Right lobe of liver (tissue), 4 donors: Measurements from ENCODE around the gene GSTO2.

ENCODE experiments used
- POLR2A ChIP-seq: fragments of 450-650 bp; IDR thresholded peaks from one replicate; pipeline ENCODE4 v1.6.1; 2017; ENCODE audit warnings: antibody characterized with exemption, mild to moderate bottlenecking
- TF ChIP-seq, protein P1 (sequence below), 4 donors: fragments of 200-600 bp in 3 of 4; fragments of 450-650 bp in 1 of 4; IDR thresholded peaks; one replicate each; pipeline versions ENCODE4 v1.5.1 to v1.8.0; 2016 to 2022; ENCODE audit warnings: antibody characterized with exemption in 4 of 4, mild to moderate bottlenecking in 2 of 4
- donor health status: DM: no; HTN: no; CAD: no.
- donor health status: DM: no; HTN: no; CAD: no.
- donor health status: DM: no; HTN: yes; CAD: no.

GRCh38 chr10:104296687-104297436 lies 27.9 kb downstream of the GSTO2 start:
- no peak for TF ChIP-seq POLR2A
- TF ChIP-seq, protein P1, sequence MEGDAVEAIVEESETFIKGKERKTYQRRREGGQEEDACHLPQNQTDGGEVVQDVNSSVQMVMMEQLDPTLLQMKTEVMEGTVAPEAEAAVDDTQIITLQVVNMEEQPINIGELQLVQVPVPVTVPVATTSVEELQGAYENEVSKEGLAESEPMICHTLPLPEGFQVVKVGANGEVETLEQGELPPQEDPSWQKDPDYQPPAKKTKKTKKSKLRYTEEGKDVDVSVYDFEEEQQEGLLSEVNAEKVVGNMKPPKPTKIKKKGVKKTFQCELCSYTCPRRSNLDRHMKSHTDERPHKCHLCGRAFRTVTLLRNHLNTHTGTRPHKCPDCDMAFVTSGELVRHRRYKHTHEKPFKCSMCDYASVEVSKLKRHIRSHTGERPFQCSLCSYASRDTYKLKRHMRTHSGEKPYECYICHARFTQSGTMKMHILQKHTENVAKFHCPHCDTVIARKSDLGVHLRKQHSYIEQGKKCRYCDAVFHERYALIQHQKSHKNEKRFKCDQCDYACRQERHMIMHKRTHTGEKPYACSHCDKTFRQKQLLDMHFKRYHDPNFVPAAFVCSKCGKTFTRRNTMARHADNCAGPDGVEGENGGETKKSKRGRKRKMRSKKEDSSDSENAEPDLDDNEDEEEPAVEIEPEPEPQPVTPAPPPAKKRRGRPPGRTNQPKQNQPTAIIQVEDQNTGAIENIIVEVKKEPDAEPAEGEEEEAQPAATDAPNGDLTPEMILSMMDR (IDR thresholded peaks at IDR 0.05) = no peak
